Caco-2 (cell line): Measurements from ENCODE around the gene DEFB132. TPM values are rescaled to one million over a fixed set of nuclear protein-coding genes. Genes with fewer than 3 reads are reported as not detected.

Experiments
- BruUV-seq: library from RNA; stranded (reverse); fragments of 400-500 nt; replicated peaks from 2 replicates; lab custom pipeline; 2021; lab: Mats Ljungman, UMichigan
- CTCF ChIA-PET: fragments of 300-600 bp; sonication (Branson Sonifier 250); formaldehyde crosslinking; loops from one replicate; lab custom pipeline; 2022; ENCODE audit warnings: antibody characterized with exemption; lab: Charles Lee
- POLR2A ChIA-PET: fragments of 300-600 bp; sonication (Branson Sonifier 250); formaldehyde crosslinking; loops from one replicate; lab custom pipeline; 2022; ENCODE audit warnings: antibody characterized with exemption; lab: Charles Lee
- DNase-seq, 2 experiments: peaks; one replicate each; pipeline versions ENCODE4 v3.0.0 to v3.0.0-alpha.2; 2020 to 2022
- H3K27me3 ChIP-seq: replicated peaks from 2 replicates; pipeline ENCODE4 v1.6.0; 2011; ENCODE audit warnings: low read length; ENCODE audit not compliant: control insufficient read depth, insufficient read depth
- H3K36me3 ChIP-seq: 2 replicates; pipeline ENCODE4 v1.5.1; 2011; ENCODE audit warnings: low read length; ENCODE audit not compliant: control insufficient read depth, insufficient read depth
- H3K4me1 ChIP-seq: fragments of 250-450 bp; sonication (Bioruptor Pico); 2 replicates; pipeline ENCODE4 v1.5.1; 2020; ENCODE audit warnings: mild to moderate bottlenecking
- H3K4me3 ChIP-seq: 2 replicates; pipeline ENCODE4 v1.5.1; 2011; ENCODE audit warnings: low read depth, mild to moderate bottlenecking, control low read depth, low read length
- H3K9me3 ChIP-seq: fragments of 250-450 bp; sonication (Bioruptor Pico); 2 replicates; pipeline ENCODE4 v1.5.1; 2020; ENCODE audit warnings: mild to moderate bottlenecking, moderate library complexity
- H3K27ac Mint-ChIP-seq: one replicate; pipeline ENCODE4 v1.8.0; 2022; ENCODE audit warnings: mixed read lengths; ENCODE audit not compliant: unreplicated experiment
- H3K27me3 Mint-ChIP-seq: one replicate; pipeline ENCODE4 v1.8.0; 2022; ENCODE audit warnings: mixed read lengths; ENCODE audit not compliant: insufficient read depth, unreplicated experiment
- H3K36me3 Mint-ChIP-seq: one replicate; pipeline ENCODE4 v1.8.0; 2022; ENCODE audit warnings: mild to moderate bottlenecking, mixed read lengths; ENCODE audit not compliant: insufficient read depth, unreplicated experiment
- H3K4me1 Mint-ChIP-seq: one replicate; pipeline ENCODE4 v1.8.0; 2022; ENCODE audit warnings: low read depth, mixed read lengths; ENCODE audit not compliant: unreplicated experiment
- H3K4me3 Mint-ChIP-seq: one replicate; pipeline ENCODE4 v1.8.0; 2022; ENCODE audit warnings: mild to moderate bottlenecking, moderate library complexity, mixed read lengths; ENCODE audit not compliant: unreplicated experiment
- H3K9me3 Mint-ChIP-seq: one replicate; pipeline ENCODE4 v1.8.0; 2022; ENCODE audit warnings: mixed read lengths; ENCODE audit not compliant: unreplicated experiment
- intact Hi-C: fragments of 100-400 bp; cut with micrococcal nuclease; formaldehyde crosslinking; loops from one replicate; pipeline ENCODE4 v1.10.0; 2022; ENCODE audit not compliant: unreplicated experiment
- total RNA-seq: library from RNA; stranded (reverse); gene quantifications from 2 replicates; pipeline ENCODE4 v1.2.3, GENCODE V29; 2022
- TF ChIP-seq, protein P1 (sequence below), 2 experiments: fragments of 200-600 bp in 1 of 2; IDR thresholded peaks; 1 replicate in 1 of 2; 2 replicates in 1 of 2; pipeline versions ENCODE4 v1.5.1 to v1.8.0; 2011 to 2022; ENCODE audit warnings: antibody characterized with exemption in 1 of 2, control low read depth in 1 of 2, inconsistent platforms in 1 of 2, low read depth in 1 of 2, low read length in 1 of 2, mild to moderate bottlenecking in 1 of 2, moderate library complexity in 1 of 2; ENCODE audit not compliant: insufficient read depth in 1 of 2, severe bottlenecking in 1 of 2, unreplicated experiment in 1 of 2

The DEFB132 gene
- total RNA-seq, 1 experiment from 2014 or later: not detected

DNA sequence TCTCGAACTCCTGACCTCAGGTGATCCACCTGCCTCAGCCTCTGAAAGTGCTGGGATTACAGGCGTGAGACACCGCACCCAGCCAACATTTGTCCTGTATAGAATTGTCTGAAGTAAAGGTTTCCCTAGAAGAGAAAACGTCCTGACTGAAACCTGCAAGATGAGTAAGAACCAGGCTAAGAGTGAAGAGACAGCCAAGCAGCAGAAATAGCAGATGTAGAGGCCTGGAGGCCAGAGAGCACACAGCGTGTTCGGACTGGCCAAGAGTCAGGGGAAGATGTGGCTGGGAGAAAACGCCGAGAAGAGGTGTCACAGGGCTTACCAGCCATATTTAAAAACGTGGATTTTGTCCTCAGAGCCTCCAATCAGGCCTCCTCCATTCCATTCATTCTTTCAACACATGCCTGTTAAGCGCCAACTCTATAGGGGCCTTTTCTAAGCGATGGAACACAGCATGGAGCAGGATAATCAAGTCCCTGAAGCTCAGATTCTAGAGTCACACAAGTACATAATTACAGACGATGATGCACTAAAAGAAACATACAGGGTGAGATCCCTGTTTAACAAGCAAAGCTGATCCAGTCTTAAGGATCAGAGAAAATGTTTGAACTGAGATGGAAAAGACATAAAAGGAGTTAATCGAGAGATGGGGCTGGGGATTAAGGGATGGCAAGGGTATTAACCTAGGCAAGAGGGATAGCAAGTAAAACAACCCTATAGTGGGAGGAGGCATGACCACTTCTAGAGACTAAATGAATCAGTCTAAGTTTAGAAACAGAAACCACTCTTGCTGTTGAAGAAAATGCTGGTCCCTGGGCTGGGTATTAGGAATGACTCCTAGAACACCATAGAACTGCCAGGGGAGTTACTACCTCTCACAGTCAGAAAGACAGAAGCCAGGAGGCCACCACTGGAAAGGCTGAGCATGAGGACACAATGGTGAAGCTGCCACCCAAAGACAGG lies 44.6 kb downstream of the DEFB132 start:
- TF ChIP-seq, protein P1, sequence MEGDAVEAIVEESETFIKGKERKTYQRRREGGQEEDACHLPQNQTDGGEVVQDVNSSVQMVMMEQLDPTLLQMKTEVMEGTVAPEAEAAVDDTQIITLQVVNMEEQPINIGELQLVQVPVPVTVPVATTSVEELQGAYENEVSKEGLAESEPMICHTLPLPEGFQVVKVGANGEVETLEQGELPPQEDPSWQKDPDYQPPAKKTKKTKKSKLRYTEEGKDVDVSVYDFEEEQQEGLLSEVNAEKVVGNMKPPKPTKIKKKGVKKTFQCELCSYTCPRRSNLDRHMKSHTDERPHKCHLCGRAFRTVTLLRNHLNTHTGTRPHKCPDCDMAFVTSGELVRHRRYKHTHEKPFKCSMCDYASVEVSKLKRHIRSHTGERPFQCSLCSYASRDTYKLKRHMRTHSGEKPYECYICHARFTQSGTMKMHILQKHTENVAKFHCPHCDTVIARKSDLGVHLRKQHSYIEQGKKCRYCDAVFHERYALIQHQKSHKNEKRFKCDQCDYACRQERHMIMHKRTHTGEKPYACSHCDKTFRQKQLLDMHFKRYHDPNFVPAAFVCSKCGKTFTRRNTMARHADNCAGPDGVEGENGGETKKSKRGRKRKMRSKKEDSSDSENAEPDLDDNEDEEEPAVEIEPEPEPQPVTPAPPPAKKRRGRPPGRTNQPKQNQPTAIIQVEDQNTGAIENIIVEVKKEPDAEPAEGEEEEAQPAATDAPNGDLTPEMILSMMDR (IDR thresholded peaks at IDR 0.05; ENCODE audit: insufficient read depth in 1 of 2, low read depth in 1 of 2, low read length in 1 of 2, severe bottlenecking in 1 of 2, unreplicated experiment in 1 of 2): no peak
- intact Hi-C loops: no loop called here
- no peaks in the 10 kb centered on the region for H3K9me3 ChIP-seq
- Mint-ChIP-seq H3K27me3 (no peaks in the 10 kb centered on the region), H3K9me3 (peaks cover 9% of the 10 kb centered on the region), H3K27ac (no peak overlapping the region), H3K4me1 (peaks cover 6% of the 10 kb centered on the region), H3K36me3 (peaks cover 28% of the 10 kb centered on the region), H3K4me3 (no peak overlapping the region)
- H3K36me3 ChIP-seq: peaks cover 4% of the 10 kb centered on the region
- H3K4me3 ChIP-seq: no peak overlapping the region
- no peak for DNase-seq
- no TSS peak for BruUV-seq
- H3K4me1 ChIP-seq: peaks cover 10% of the 10 kb centered on the region; the same call in 1 of the 2 replicates
- no peaks in the 10 kb centered on the region for H3K27me3 ChIP-seq
- ChIA-PET CTCF (no interaction called here), POLR2A (no interaction called here)

DNA sequence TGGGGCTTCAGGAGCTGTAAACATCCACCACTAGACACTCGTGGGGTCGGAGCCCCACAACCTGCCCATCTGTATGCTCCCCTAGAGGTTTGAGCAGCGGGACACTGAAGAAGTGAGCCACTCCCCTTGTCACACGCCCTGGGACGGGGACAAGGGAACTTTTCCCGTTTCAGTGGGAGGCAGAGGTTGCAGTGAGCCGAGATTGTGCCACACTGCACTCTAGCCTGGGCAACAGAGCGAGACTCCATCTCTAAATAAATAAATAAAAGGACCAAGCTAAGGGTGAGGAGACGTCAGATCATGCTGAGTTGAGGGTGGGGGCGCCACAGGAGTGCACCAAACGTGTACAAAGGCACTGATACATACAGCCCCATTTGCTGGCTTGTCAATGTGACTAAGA lies 48.2 kb downstream of the DEFB132 start:
- H3K27me3 ChIP-seq: no peaks in the 10 kb centered on the region
- Mint-ChIP-seq H3K9me3 (peaks cover 9% of the 10 kb centered on the region), H3K4me1 (no peaks in the 10 kb centered on the region), H3K27me3 (no peaks in the 10 kb centered on the region), H3K27ac (no peak overlapping the region), H3K36me3 (no peaks in the 10 kb centered on the region), H3K4me3 (no peak overlapping the region)
- no peaks in the 10 kb centered on the region for H3K36me3 ChIP-seq
- H3K4me1 ChIP-seq: no peaks in the 10 kb centered on the region
- intact Hi-C loops: no loop called here
- ChIA-PET POLR2A (no interaction called here), CTCF (interaction anchor here (0.7 kb wide), 1 partner anchor 14 kb away, joined by 3 read pairs; no protein-coding TSS in a partner anchor)
- H3K4me3 ChIP-seq: no peak overlapping the region
- BruUV-seq: no TSS peak
- no peak for DNase-seq
- TF ChIP-seq, protein P1 (IDR thresholded peaks at IDR 0.05; ENCODE audit: insufficient read depth in 1 of 2, low read depth in 1 of 2, low read length in 1 of 2, severe bottlenecking in 1 of 2, unreplicated experiment in 1 of 2): no peak
- no peaks in the 10 kb centered on the region for H3K9me3 ChIP-seq

DNA sequence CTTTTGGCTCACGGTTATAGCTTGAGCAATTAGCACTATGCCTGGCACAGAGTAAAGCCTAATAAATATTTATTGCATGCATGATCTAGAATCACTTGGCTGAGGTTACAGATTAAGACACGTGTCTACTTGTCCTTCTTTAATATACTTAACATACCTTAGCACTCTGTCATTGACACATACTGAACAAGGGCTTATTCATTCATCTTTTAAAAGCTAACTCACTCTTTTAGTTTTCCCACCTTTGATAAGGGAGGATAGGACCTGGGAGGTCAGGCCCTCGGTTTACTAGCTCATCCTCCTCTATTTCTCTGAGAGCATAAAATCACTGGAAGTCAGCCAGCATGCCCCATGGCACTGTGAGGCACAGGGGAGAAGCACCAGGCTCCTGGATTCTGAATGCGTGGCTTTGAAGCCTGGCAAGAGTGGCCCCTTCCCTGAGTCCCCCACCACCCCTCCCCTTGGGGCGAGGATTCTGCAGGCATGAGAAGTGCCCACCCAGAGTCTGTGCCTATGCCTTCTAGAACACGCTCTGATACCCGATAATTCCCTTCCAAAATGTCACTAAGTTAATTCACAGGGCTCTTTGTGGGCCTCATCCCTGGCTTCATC lies 51.0 kb downstream of the DEFB132 start:
- TF ChIP-seq, protein P1 (IDR thresholded peaks at IDR 0.05; ENCODE audit: insufficient read depth in 1 of 2, low read depth in 1 of 2, low read length in 1 of 2, severe bottlenecking in 1 of 2, unreplicated experiment in 1 of 2): no peak

More for the DNA sequence above, 51.0 kb downstream of the DEFB132 start:
- Mint-ChIP-seq H3K4me1 (no peaks in the 10 kb centered on the region), H3K4me3 (no peak overlapping the region), H3K9me3 (peaks cover 18% of the 10 kb centered on the region), H3K27me3 (no peaks in the 10 kb centered on the region), H3K27ac (no peak overlapping the region), H3K36me3 (no peaks in the 10 kb centered on the region)
- no peaks in the 10 kb centered on the region for H3K27me3 ChIP-seq
- no peak for DNase-seq
- BruUV-seq: no TSS peak
- H3K36me3 ChIP-seq: no peaks in the 10 kb centered on the region
- POLR2A ChIA-PET: no interaction called here
- CTCF ChIA-PET: interaction anchor here (0.8 kb wide), 1 partner anchor 39 kb away, joined by 4 read pairs; the partner anchor contains the start of gene NRSN2
- H3K9me3 ChIP-seq: no peaks in the 10 kb centered on the region
- H3K4me1 ChIP-seq: no peaks in the 10 kb centered on the region
- no peak overlapping the region for H3K4me3 ChIP-seq
- intact Hi-C loops: no loop called here
